ENCODE measurements around the gene UBTF.

The UBTF gene

DNA sequence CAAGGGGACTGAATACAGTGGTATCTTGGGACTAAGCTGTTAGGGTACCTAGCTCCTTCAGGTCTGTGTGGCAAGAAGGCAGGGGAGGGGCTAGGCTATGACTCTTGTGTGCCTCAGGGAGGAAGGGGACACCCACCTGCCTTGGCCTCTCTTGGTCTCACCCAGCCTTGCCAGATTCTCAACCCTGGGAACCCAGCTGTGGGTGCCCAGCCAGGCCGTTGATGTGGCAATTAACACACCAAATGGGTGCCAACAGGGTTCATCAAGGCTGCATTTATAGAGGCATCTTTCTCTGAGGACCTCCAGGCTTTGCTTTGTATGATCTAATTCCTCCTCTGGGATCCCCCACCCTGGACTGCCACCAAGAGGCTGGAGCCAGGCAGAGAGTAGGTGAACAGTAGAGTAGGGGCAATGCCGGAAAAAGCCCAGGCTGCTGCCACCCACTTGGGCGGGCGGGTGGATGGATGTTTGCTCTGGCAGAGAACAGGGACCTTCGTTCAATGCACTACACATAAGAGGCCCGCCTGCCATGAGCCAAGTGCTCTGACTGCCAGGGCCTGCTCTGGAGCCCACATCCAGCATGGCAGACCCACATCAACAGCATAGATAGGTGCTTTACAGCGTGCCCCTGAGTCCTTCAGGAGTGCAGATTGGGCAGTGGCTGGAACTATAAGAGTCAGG is 52.2 kb downstream of the UBTF start:
- DNase-seq, result no peak

DNA sequence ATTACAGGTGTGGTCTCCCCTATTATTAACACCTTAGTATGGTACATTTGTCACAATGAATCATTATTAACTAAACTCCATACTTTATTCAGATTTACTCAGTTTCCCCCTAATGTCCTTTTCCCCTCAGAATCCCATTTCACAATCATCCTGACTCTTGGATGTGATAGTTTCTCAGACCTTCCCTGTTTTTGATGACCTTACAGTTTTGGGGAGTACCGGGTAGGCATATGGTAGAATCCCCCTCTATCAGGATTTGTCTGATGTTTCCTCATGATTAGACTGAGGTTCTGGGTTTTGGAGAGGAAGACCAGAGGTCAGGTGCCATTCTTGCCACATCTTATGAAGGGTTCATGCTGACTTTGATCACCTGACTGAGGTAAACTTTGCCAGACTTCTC is 55.0 kb downstream of the UBTF start:
- no peak for DNase-seq

DNA sequence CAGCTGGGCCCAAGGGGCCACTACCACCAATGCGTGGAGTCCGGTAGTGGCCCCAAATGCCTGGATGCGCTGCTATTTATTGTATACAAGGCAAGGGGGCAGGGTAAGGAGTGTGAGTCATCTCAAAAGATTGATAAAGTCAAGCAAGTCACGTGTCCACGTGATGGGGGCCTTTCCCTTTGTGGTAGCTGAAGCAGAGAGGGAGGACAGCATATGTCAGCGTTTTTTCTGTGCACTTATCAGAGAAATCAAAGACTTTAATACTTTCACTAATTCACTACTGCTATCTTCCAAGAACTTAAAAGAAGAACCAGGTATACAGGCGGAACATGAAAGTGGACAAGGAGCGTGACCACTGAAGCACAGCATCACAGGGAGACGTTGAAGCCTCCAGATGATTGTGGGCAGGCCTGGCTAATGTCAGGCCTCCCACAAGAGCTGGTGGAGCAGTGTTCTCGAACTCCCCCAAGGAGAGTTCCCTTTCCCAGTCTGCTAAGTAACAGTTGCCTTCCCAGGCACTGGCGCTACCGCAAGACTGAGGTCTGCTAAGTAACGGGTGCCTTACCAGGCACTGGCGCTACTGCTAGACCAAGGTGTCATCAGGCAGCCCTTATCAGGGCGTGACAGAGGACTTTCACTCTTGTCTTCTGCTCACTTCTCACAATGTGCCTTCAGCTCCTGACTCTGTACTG is 59.8 kb downstream of the UBTF start:
- DNase-seq, result no peak

DNA sequence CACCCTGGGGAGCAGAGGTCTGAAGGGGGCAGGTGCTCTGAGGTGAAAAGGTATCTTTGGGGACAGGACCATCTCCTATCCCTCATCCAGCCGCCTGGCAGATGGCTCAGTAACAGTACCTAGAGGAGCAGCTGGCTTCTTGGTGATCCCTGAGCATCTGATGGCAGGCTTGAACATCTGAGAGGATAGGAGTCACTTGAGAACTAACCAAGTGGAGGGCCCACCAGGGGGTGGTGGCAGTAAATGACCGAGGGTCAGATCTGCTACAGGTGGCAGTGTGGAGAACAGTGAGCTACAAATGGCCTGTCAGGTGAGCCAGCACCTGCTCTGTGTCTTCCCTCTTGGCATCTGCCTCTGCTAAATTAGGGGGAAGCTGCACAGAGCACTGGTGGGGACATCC is 64.0 kb downstream of the UBTF start:
- no peak for DNase-seq

Data from DMS79 treated with DMSO at 0.1 percent for 48 hours (cell line).